H1 (cell line): ENCODE results near the gene INVS. TPM values are rescaled to one million over a fixed set of nuclear protein-coding genes. Genes with fewer than 3 reads are reported as not detected.

ENCODE experiments used
- CTCF ChIA-PET: fragments of 300-600 bp; sonication (Branson Sonifier 250); formaldehyde crosslinking; loops from one replicate; lab custom pipeline; 2021; ENCODE audit not compliant: partially characterized antibody; lab: Charles Lee
- POLR2A ChIA-PET: fragments of 300-600 bp; sonication (Branson Sonifier 250); formaldehyde crosslinking; loops from one replicate; lab custom pipeline; 2021; ENCODE audit warnings: inconsistent platforms; ENCODE audit not compliant: partially characterized antibody; lab: Charles Lee
- DNase-seq, 2 experiments: peaks; one replicate each; pipeline versions ENCODE4 v3.0.0 to v3.0.0-alpha.2; 2010 to 2022; ENCODE audit warnings: low spot score in 2 of 2, low read depth in 1 of 2, mixed read lengths in 1 of 2
- FAIRE-seq: peaks from 2 replicates; lab custom pipeline; 2011; peaks lifted over from hg19 to GRCh38; lab: Jason Lieb, UNC
- H2AFZ ChIP-seq: 2 replicates; pipeline ENCODE4 v1.8.1; 2012; ENCODE audit warnings: low read length, inconsistent platforms
- H2AK5ac ChIP-seq: 2 replicates; pipeline ENCODE4 v1.6.1; 2013; ENCODE audit warnings: low read depth, low read length
- H2BK120ac ChIP-seq: replicated peaks from 2 replicates; pipeline ENCODE3; 2013; ENCODE audit warnings: low read depth, low read length, inconsistent platforms
- H2BK12ac ChIP-seq: 2 replicates; pipeline ENCODE4 v1.6.1; 2013; ENCODE audit warnings: low read depth, low read length
- H2BK15ac ChIP-seq: 2 replicates; pipeline ENCODE4 v1.6.1; 2013; ENCODE audit warnings: low read length
- H2BK20ac ChIP-seq: 2 replicates; pipeline ENCODE4 v1.6.1; 2013; ENCODE audit warnings: low read length
- H2BK5ac ChIP-seq: 2 replicates; pipeline ENCODE4 v1.6.1; 2013; ENCODE audit warnings: low read depth, low read length
- H3K14ac ChIP-seq: 2 replicates; pipeline ENCODE4 v1.6.1; 2013; ENCODE audit warnings: inconsistent platforms; ENCODE audit not compliant: insufficient read length
- H3K18ac ChIP-seq: 2 replicates; pipeline ENCODE4 v1.6.1; 2013; ENCODE audit warnings: low read length; ENCODE audit errors: extremely low read depth
- H3K23ac ChIP-seq: 2 replicates; pipeline ENCODE4 v1.6.1; 2013; ENCODE audit warnings: inconsistent platforms; ENCODE audit not compliant: insufficient read length
- H3K23me2 ChIP-seq: 2 replicates; pipeline ENCODE4 v1.6.1; 2013; ENCODE audit warnings: low read depth, low read length
- H3K27ac ChIP-seq: 2 replicates; pipeline ENCODE4 v1.6.1; 2011; ENCODE audit warnings: low read depth, low read length, inconsistent platforms
- H3K27me3 ChIP-seq, 4 experiments: replicated peaks in 1 of 4; 1 replicate in 1 of 4; 2 replicates in 3 of 4; pipeline versions ENCODE4 v1.6.1 to v1.8.1; 2011 to 2013; ENCODE audit warnings: low read length in 3 of 4, mild to moderate bottlenecking in 3 of 4, inconsistent platforms in 2 of 4, mixed read lengths in 2 of 4, moderate library complexity in 1 of 4; ENCODE audit not compliant: control insufficient read depth in 3 of 4, insufficient read depth in 3 of 4; ENCODE audit errors: extremely low read depth in 1 of 4
- H3K36me3 ChIP-seq, 4 experiments: 2 replicates each; pipeline versions ENCODE4 v1.6.1 to v1.8.1; 2011 to 2013; ENCODE audit warnings: mild to moderate bottlenecking in 4 of 4, low read length in 3 of 4, moderate library complexity in 2 of 4, control low read depth in 1 of 4, inconsistent platforms in 1 of 4; ENCODE audit not compliant: insufficient read depth in 4 of 4, control insufficient read depth in 2 of 4
- H3K4ac ChIP-seq: replicated peaks from 2 replicates; pipeline ENCODE3; 2013; ENCODE audit warnings: low read length, low read depth, mixed read lengths, inconsistent platforms; ENCODE audit not compliant: insufficient read length
- H3K4me1 ChIP-seq, 4 experiments: replicated peaks in 1 of 4; 1 replicate in 1 of 4; 2 replicates in 3 of 4; pipeline versions ENCODE4 v1.6.1 to v1.8.1; 2011 to 2013; ENCODE audit warnings: low read length in 3 of 4, inconsistent platforms in 2 of 4, mixed read lengths in 1 of 4; ENCODE audit not compliant: insufficient read depth in 4 of 4, control insufficient read depth in 3 of 4
- H3K4me2 ChIP-seq, 2 experiments: 2 replicates each; pipeline versions ENCODE4 v1.6.1 to v1.8.1; 2011 to 2013; ENCODE audit warnings: low read depth in 2 of 2, low read length in 2 of 2, control low read depth in 1 of 2, inconsistent platforms in 1 of 2, mild to moderate bottlenecking in 1 of 2; ENCODE audit not compliant: insufficient read depth in 1 of 2
- H3K4me3 ChIP-seq, 4 experiments: fragments of 200-600, 300-600 bp in 1 of 4; sonication (generic), shearing (Covaris generic), sonication (Bioruptor Twin) in 1 of 4; 2 replicates each; pipeline versions ENCODE4 v1.5.1 to v1.8.1; 2011 to 2016; ENCODE audit warnings: low read length in 4 of 4, low read depth in 3 of 4, control low read depth in 2 of 4, inconsistent platforms in 2 of 4, mild to moderate bottlenecking in 2 of 4, mixed read lengths in 1 of 4, moderate library complexity in 1 of 4; ENCODE audit not compliant: insufficient read depth in 2 of 4; ENCODE audit errors: extremely low read depth in 1 of 4
- H3K56ac ChIP-seq: replicated peaks from 2 replicates; pipeline ENCODE3; 2013; ENCODE audit warnings: low read depth, mild to moderate bottlenecking, mixed read lengths, low read length, inconsistent platforms; ENCODE audit not compliant: insufficient read length
- H3K79me1 ChIP-seq: 2 replicates; pipeline ENCODE4 v1.6.1; 2013; ENCODE audit warnings: low read depth, low read length, control low read depth
- H3K79me2 ChIP-seq, 2 experiments: 2 replicates each; pipeline versions ENCODE4 v1.6.1 to v1.8.1; 2012 to 2013; ENCODE audit warnings: low read length in 2 of 2, mild to moderate bottlenecking in 2 of 2, inconsistent platforms in 1 of 2; ENCODE audit not compliant: insufficient read depth in 2 of 2, control insufficient read depth in 1 of 2
- H3K9ac ChIP-seq, 4 experiments: replicated peaks in 1 of 4; 1 replicate in 1 of 4; 2 replicates in 3 of 4; pipeline versions ENCODE4 v1.6.1 to v1.8.1; 2011 to 2013; ENCODE audit warnings: low read depth in 3 of 4, low read length in 3 of 4, control low read depth in 2 of 4, mild to moderate bottlenecking in 2 of 4, moderate library complexity in 2 of 4, inconsistent platforms in 1 of 4; ENCODE audit errors: extremely low read depth in 1 of 4
- H3K9me3 ChIP-seq, 2 experiments: 2 replicates each; pipeline versions ENCODE4 v1.6.1 to v1.8.1; 2012 to 2013; ENCODE audit warnings: mild to moderate bottlenecking in 2 of 2, moderate library complexity in 2 of 2, control low read depth in 1 of 2, inconsistent platforms in 1 of 2, low read depth in 1 of 2, low read length in 1 of 2, mixed read lengths in 1 of 2; ENCODE audit not compliant: insufficient read depth in 2 of 2
- H4K20me1 ChIP-seq, 2 experiments: replicated peaks in 1 of 2; 2 replicates each; pipeline versions ENCODE3 to v1.8.1; 2011 to 2013; ENCODE audit warnings: inconsistent platforms in 2 of 2, low read length in 2 of 2, mild to moderate bottlenecking in 1 of 2; ENCODE audit not compliant: insufficient read depth in 2 of 2, control insufficient read depth in 1 of 2
- H4K5ac ChIP-seq: 2 replicates; pipeline ENCODE4 v1.6.1; 2013; ENCODE audit warnings: low read length, low read depth, mixed read lengths, inconsistent platforms; ENCODE audit not compliant: insufficient read length
- H4K8ac ChIP-seq: 2 replicates; pipeline ENCODE4 v1.8.0; 2013; ENCODE audit warnings: mild to moderate bottlenecking, moderate library complexity, low read length, inconsistent platforms; ENCODE audit not compliant: insufficient read depth; ENCODE audit errors: extremely low read depth
- H4K91ac ChIP-seq: replicated peaks from 2 replicates; pipeline ENCODE3; 2013; ENCODE audit warnings: low read length, mixed read lengths, inconsistent platforms; ENCODE audit not compliant: insufficient read length
- CBX5 ChIP-seq: fragments of 300-800, 300-1000 bp; sonication (generic); IDR thresholded peaks from 2 replicates; pipeline ENCODE4 v1.7.1; 2016; ENCODE audit warnings: antibody characterized with exemption, low read length, low read depth
- CBX8 ChIP-seq: fragments of 300-800, 300-1000 bp; sonication (generic); IDR thresholded peaks from 2 replicates; pipeline ENCODE4 v1.7.1; 2016; ENCODE audit warnings: low read depth, low read length, borderline replicate concordance
- CEBPB ChIP-seq: IDR thresholded peaks from 2 replicates; pipeline ENCODE4 v1.6.1; 2012; ENCODE audit warnings: low read depth, low read length
- CHD1 ChIP-seq: IDR thresholded peaks from 2 replicates; pipeline ENCODE4 v1.6.1; 2012; ENCODE audit warnings: low read depth, low read length, improper control_type of control experiment
- CTBP2 ChIP-seq: IDR thresholded peaks from 2 replicates; pipeline ENCODE4 v1.7.0; 2011; ENCODE audit warnings: borderline replicate concordance, mild to moderate bottlenecking, moderate library complexity, mixed read lengths, low read length; ENCODE audit not compliant: insufficient read depth, insufficient read length
- FOSL1 ChIP-seq: IDR thresholded peaks from 2 replicates; pipeline ENCODE4 v1.6.1; 2011; ENCODE audit warnings: mild to moderate bottlenecking, low read depth, low read length, moderate library complexity; ENCODE audit not compliant: insufficient read depth
- HDAC6 ChIP-seq: IDR thresholded peaks from one replicate; pipeline ENCODE4 v1.7.1; 2012; ENCODE audit warnings: low read depth, mild to moderate bottlenecking, inconsistent platforms, low read length, moderate library complexity
- NRF1 ChIP-seq: IDR thresholded peaks from 2 replicates; pipeline ENCODE4 v1.6.1; 2011; ENCODE audit warnings: mild to moderate bottlenecking, low read depth, low read length, improper control_type of control experiment
- RFX5 ChIP-seq: IDR thresholded peaks from 2 replicates; pipeline ENCODE4 v1.6.1; 2011; ENCODE audit warnings: low read depth, low read length, improper control_type of control experiment, borderline replicate concordance
- RXRA ChIP-seq: IDR thresholded peaks from 2 replicates; pipeline ENCODE4 v1.6.1; 2011; ENCODE audit warnings: low read depth, mild to moderate bottlenecking, low read length, moderate library complexity; ENCODE audit not compliant: insufficient read depth
- SAP30 ChIP-seq: fragments of 300-600 bp; sonication (generic); IDR thresholded peaks from 2 replicates; pipeline ENCODE4 v1.7.1; 2012; ENCODE audit warnings: low read length, moderate library complexity, mild to moderate bottlenecking, inconsistent platforms; ENCODE audit not compliant: insufficient read depth, insufficient replicate concordance
- SIN3A ChIP-seq, 2 experiments: IDR thresholded peaks in 1 of 2; conservative IDR thresholded peaks in 1 of 2; 2 replicates each; pipeline ENCODE4 v1.6.1; 2011 to 2012; ENCODE audit warnings: low read length in 2 of 2, improper control_type of control experiment in 1 of 2, low read depth in 1 of 2, mild to moderate bottlenecking in 1 of 2
- SP4 ChIP-seq: IDR thresholded peaks from 2 replicates; pipeline ENCODE4 v1.6.1; 2012; ENCODE audit warnings: low read length, inconsistent platforms
- SRF ChIP-seq: IDR thresholded peaks from 2 replicates; pipeline ENCODE4 v1.6.1; 2011; ENCODE audit warnings: mild to moderate bottlenecking, low read depth, low read length, moderate library complexity
- WGBS, 2 experiments: shearing (Covaris generic) in 1 of 2; methylation state at CpG; one replicate each; pipeline versions ENCODE4 v1.1.6 to v1.1.7; 2013 to 2015; ENCODE audit warnings: low lambda C conversion rate in 2 of 2, mixed read lengths in 2 of 2, inconsistent platforms in 1 of 2, low coverage in 1 of 2, missing lambda C conversion rate in 1 of 2; ENCODE audit not compliant: insufficient replicate concordance in 2 of 2, insufficient coverage in 1 of 2, insufficient read length in 1 of 2; ENCODE audit errors: extremely low coverage in 1 of 2, missing lambda C conversion rate in 1 of 2; 5-methylcytosine and 5-hydroxymethylcytosine counted together
- polyA plus RNA-seq, 7 experiments: library from polyadenylated mRNA; depleted of rRNA in 3 of 7; stranded (reverse) in 5 of 7; unstranded in 2 of 7; fragments of >200 nt in 5 of 7; fragments of 200-250 nt in 2 of 7; gene quantifications; 1 replicate in 5 of 7; 2 replicates in 1 of 7; 4 replicates in 1 of 7; pipeline versions ENCODE4 v1.2.1 to v1.2.3, GENCODE V29; 2011 to 2013; ENCODE audit warnings: missing spikeins in 2 of 7, mixed read lengths in 2 of 7
- total RNA-seq: library from RNA; stranded (reverse); fragmentation: NEBNext Ultra II Directional; extraction: Animal tissue kit (Norgen Biotek cat#: 25700); gene quantifications from 2 replicates; pipeline ENCODE4 v1.2.1, GENCODE V29; 2021

The INVS gene
- total and polyA plus RNA-seq, 2 of the 8 experiments (the other 6 are each of a cell fraction or from before 2014, with no cell fraction given): 4.1 to 6.9 TPM

- no peak overlapping the region for H3K4me2 ChIP-seq
- no peak overlapping the region for H2BK15ac ChIP-seq
- FAIRE-seq: no peak
- no peaks in the 10 kb centered on the region for H3K27me3 ChIP-seq
- DNase-seq: no peak
- H3K9me3 ChIP-seq: peaks cover 0 to 3% of the 10 kb centered on the region in 2 experiments; a peak in 1 of 4 replicates
- no peaks in the 10 kb centered on the region; a peak in 1 of 8 replicates for H3K36me3 ChIP-seq
- H4K8ac ChIP-seq: no peak overlapping the region
- no peak overlapping the region for H4K5ac ChIP-seq
- no peak overlapping the region for H2BK120ac ChIP-seq
- H3K23ac ChIP-seq: no peak overlapping the region
- POLR2A ChIA-PET: no interaction called here
- CTCF ChIA-PET: interaction anchor here (1.4 kb wide), 1 partner anchor 95 kb away, joined by 3 read pairs; no protein-coding TSS in a partner anchor
- H3K18ac ChIP-seq: no peak overlapping the region
- H2BK20ac ChIP-seq: no peak overlapping the region
- H3K14ac ChIP-seq: no peak overlapping the region
- H3K4me3 ChIP-seq: no peak overlapping the region
- 86% methylated on average over 3 of the region's 3 CpGs; no CpG with 5 or more reads in 1 of the 2 experiments for WGBS, 2 experiments
- no peak overlapping the region for H3K9ac ChIP-seq
- no peak overlapping the region for H2BK12ac ChIP-seq
- H3K56ac ChIP-seq: no peak overlapping the region
- H3K79me1 ChIP-seq: no peaks in the 10 kb centered on the region
- no peak overlapping the region for H3K4ac ChIP-seq
- H3K27ac ChIP-seq: no peak overlapping the region
- no peak overlapping the region for H2AFZ ChIP-seq
- H3K4me1 ChIP-seq: no peaks in the 10 kb centered on the region
- no peaks in the 10 kb centered on the region for H3K23me2 ChIP-seq
- H2BK5ac ChIP-seq: no peak overlapping the region
- H3K79me2 ChIP-seq: no peaks in the 10 kb centered on the region
- H4K20me1 ChIP-seq: no peaks in the 10 kb centered on the region
- H2AK5ac ChIP-seq: no peak overlapping the region
- no peak overlapping the region for H4K91ac ChIP-seq
- no peak for TF ChIP-seq CBX5
- no peak for TF ChIP-seq CEBPB
- no peak for TF ChIP-seq CBX8
- TF ChIP-seq SP4: no peak
- TF ChIP-seq SIN3A (conservative IDR thresholded peaks at IDR 0.05 in 1 of 2, IDR thresholded peaks at IDR 0.05 in 1 of 2; ENCODE audit: low read depth in 1 of 2, low read length in 2 of 2): no peak
- TF ChIP-seq FOSL1: no peak
- no peak for TF ChIP-seq NRF1
- TF ChIP-seq HDAC6: no peak
- no peak for TF ChIP-seq RXRA
- no peak for TF ChIP-seq CHD1
- TF ChIP-seq SRF: no peak
- no peak for TF ChIP-seq SAP30
- TF ChIP-seq RFX5: no peak
- TF ChIP-seq CTBP2: no peak
Observed at GRCh38 chr9:100229561-100229960, 130.5 kb downstream of the INVS start.
